HS-5 (cell line): ENCODE data around the gene RBKS.
"Not testable (repeated sequence)": the region's sequence is repeated elsewhere in the genome, so short reads cannot be mapped to it uniquely, and the experiment has no call there.

Source experiments
- DNase-seq: peaks from one replicate; pipeline ENCODE4 v3.0.0-alpha.2; 2012; ENCODE audit warnings: low read depth

The RBKS gene

GRCh38 chr2:27873091-27873490, 17.1 kb downstream of the RBKS start:
- DNase-seq: no peak

- DNase-seq: no peak
Measured at GRCh38 chr2:27871802-27872201, 18.4 kb downstream of the RBKS start.

- DNase-seq: no peak
Measured at GRCh38 chr2:27870724-27871123, 19.5 kb downstream of the RBKS start.

GRCh38 chr2:27869763-27870162, 20.4 kb downstream of the RBKS start:
- DNase-seq: no peak

- DNase-seq: no peak
Measured at GRCh38 chr2:27866237-27866636, 23.9 kb downstream of the RBKS start.

- not testable (repeated sequence) for DNase-seq
Measured at GRCh38 chr2:27863955-27864354, 26.2 kb downstream of the RBKS start.

GRCh38 chr2:27863146-27863545, 27.0 kb downstream of the RBKS start:
- DNase-seq: no peak

GRCh38 chr2:27860111-27860510, 30.1 kb downstream of the RBKS start:
- DNase-seq: peak; percentile 77

GRCh38 chr2:27857417-27858172, 32.6 kb downstream of the RBKS start:
- no peak for DNase-seq

GRCh38 chr2:27856956-27857355, 33.2 kb downstream of the RBKS start:
- DNase-seq: no peak

GRCh38 chr2:27856386-27856785, 33.8 kb downstream of the RBKS start:
- no peak for DNase-seq

- no peak for DNase-seq
Measured at GRCh38 chr2:27855476-27855875, 34.7 kb downstream of the RBKS start.

- DNase-seq: no peak
Measured at GRCh38 chr2:27854229-27854862, 35.8 kb downstream of the RBKS start.

GRCh38 chr2:27852691-27853090, 37.5 kb downstream of the RBKS start:
- DNase-seq: no peak

GRCh38 chr2:27849558-27850205, 40.5 kb downstream of the RBKS start:
- DNase-seq: no peak

- no peak for DNase-seq
Measured at GRCh38 chr2:27847333-27847732, 42.9 kb downstream of the RBKS start.

GRCh38 chr2:27844821-27845255, 45.3 kb downstream of the RBKS start:
- DNase-seq: no peak

- DNase-seq: no peak
Measured at GRCh38 chr2:27843992-27844391, 46.2 kb downstream of the RBKS start.

GRCh38 chr2:27842894-27843293, 47.3 kb downstream of the RBKS start:
- no peak for DNase-seq

- DNase-seq: no peak
Measured at GRCh38 chr2:27839022-27839618, 51.1 kb downstream of the RBKS start.

- DNase-seq: no peak
Measured at GRCh38 chr2:27838502-27838901, 51.7 kb downstream of the RBKS start.

GRCh38 chr2:27833931-27834330, 56.3 kb downstream of the RBKS start:
- no peak for DNase-seq

GRCh38 chr2:27832396-27832795, 57.8 kb downstream of the RBKS start:
- peak; percentile 73 for DNase-seq
